HG02884 (cell line): ENCODE results near the gene ACTRT2.

ENCODE experiments used
- ATAC-seq: cut with Tn5 transposase; IDR thresholded peaks from one replicate; pipeline ENCODE4 v1.9.1; 2021; ENCODE audit warnings: mild to moderate bottlenecking, moderate library complexity; ENCODE audit not compliant: unreplicated experiment

The ACTRT2 gene

GRCh38 chr1:3030663-3031381 is 9.6 kb downstream of the ACTRT2 start:
- ATAC-seq, result no peak

DNA sequence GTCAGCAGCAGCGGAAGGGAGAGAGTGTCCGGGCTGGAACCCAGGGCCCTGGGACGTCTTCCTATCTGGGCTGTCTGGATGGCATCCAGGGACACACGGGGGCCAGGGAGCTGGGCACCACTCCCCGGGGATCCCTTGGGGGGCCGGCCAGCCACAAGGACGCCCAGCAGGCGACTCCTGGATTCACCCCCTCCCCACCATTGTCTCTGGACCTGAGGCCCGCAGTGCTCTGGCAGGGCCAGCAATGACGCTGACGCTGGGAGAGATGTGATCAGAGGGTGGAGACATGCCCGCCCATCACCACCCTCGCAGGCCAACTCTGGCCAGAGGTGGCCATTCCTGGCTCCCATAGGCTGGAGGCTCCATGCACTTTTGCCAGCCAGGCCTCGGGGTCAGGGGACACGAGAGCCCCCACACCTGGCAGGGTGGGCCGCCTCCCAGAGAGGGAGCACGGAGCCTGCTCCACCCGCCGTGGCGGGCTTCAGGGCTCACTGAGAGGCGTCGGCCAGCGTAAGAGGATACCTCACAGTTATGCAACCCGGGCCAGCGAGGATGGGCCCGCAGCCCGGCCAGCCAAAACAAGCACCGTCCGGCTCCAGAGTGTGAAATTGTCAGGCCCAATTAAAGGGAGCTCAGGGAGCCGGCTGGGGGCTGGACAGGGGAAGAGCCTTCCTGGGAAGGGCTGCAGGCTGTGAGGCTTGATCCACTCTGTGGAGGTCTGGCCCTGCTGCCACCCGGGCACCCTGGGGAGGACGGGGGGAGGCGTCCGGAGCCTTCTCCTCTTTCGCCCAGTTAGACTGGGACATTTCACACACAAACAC is 10.3 kb downstream of the ACTRT2 start:
- no peak for ATAC-seq

- ATAC-seq, result no peak
Measured at GRCh38 chr1:3032371-3033039, 11.2 kb downstream of the ACTRT2 start.

DNA sequence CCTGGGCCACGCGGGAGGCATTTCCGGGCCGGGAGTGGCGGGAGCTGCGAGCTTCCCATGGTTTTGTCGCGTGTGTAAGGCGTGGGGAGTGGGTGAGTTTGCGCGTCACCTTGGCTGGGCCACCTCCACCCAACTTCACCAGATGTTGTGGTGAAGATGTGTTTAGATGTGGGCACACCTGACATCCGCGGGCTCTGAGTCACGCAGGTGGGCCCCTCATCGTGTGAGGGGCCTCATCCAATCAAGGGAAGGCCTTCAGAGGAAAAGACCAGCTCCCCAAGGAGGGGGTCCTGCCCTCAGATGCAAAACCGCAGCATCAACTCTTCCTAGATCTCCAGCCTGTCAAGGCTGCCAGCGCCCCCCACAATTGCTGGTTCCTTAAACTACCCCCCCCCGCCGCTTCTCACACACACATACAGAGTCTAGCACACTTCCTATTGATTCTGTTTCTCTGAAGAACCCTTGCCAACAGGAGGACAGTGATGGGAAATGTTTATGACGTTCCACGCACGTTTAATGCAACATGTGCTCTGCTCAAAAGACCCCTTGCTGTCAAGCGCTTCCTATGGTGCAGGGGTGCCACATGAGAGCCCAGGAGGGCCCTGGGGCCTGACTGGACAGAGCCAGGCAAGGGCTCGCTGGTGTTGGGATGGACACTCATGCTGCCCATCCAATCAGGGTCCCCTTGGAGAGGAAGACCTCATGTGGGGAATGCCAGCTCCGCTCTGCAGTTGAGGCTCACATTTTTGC is 11.9 kb downstream of the ACTRT2 start:
- ATAC-seq, result no peak

GRCh38 chr1:3033790-3034090 is 12.5 kb downstream of the ACTRT2 start:
- no peak for ATAC-seq

- no peak for ATAC-seq
Measured at GRCh38 chr1:3034162-3034561, 12.9 kb downstream of the ACTRT2 start.

GRCh38 chr1:3034728-3035562 is 13.7 kb downstream of the ACTRT2 start:
- ATAC-seq, result no peak

- ATAC-seq, result no peak
Measured at GRCh38 chr1:3035563-3036446, 14.5 kb downstream of the ACTRT2 start.

DNA sequence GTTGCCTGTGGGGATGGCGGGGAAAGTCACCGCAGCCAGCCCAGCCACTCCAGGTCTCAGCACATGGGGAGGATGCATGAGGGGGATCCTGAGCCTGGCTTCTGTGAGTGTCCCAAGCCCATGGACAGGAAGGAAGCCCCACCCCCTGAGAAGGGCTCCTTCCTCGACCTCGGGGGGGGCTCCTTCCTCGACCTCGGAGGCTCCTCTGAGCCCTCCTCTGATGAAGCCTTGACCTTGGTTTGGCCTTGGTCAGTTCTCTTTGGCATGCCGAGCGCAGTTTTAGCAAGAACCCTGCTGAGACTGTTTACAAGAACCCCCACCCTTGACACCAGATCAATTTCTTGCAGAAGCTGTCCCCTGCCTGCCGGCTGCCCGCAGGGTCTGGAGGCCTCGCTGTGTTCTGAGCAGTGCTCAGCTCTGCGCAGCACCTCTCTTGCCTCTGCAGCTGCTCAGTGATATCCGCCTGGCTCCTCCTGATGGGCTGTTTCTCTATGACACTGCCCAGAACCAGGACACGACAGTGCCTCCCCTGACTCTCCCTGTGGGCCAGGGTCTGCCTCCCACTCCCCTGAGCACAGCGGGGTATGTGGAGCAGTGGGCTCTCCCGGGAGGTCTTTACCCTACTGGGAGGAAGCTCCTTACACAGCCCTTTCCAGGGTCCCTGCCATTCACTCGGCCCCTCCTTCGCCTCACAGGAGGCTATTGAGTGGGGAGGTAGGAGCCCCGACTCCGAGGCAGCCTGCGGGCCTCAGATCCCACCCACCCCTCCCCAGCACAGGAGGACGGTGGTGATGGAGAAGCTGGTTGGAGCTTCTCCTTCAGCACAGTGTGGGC is 15.4 kb downstream of the ACTRT2 start:
- no peak for ATAC-seq

DNA sequence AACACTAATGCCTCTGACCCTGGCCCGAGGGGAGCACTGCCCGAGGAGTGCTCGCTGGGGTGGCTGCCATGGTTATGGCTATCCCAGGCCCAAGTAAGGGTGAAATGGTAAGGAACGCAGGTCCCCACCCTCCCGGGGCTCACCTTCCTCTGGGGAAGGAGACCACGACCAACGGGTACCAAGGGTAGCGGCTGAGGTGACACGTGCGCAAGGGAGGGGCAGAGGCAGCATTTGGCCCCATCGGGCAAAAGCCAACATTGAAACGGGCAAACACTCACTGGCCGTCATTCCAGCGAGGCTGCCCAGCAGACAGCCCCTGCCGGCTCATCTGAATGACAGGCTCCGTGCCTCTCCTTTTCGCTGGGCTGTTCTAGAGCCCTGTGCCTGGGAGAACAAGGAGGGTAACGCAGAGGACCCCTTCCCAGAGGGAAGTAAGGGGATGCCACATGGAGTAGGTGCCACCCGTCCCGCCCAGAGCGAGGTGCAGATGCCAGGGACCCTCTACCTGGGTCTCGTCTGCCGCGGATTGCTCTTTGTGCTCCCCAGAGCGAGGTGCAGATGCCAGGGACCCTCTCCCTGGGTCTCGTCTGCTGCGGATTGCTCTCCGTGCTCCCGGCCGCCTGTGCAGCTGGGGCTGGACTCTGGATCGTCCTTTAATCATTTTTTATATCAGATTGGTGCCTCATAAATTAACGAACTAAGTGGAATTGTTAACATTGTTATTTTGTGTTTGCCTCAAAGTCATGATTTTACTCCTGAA is 16.2 kb downstream of the ACTRT2 start:
- no peak for ATAC-seq

DNA sequence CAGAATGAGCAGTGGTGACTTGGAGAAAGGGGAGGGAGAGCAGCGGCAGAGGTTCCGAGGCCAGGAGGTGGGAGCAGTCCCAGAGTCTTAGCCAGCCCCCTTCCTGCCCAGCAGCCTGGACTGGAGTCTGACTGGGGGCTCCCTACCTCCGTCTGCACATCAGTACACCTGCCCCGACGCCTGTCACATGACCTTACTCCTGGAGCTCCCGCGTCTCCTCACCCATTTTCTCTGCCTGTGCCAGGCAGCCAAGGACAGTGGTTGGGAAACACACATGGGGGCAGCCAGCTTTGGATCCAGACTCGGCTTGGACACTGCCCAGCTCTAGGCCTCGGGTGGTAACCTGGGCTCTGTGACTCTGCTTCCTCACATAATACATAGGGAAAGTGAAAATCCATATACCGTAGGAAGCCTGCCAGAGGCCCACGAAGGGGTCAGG is 16.9 kb downstream of the ACTRT2 start:
- no peak for ATAC-seq

DNA sequence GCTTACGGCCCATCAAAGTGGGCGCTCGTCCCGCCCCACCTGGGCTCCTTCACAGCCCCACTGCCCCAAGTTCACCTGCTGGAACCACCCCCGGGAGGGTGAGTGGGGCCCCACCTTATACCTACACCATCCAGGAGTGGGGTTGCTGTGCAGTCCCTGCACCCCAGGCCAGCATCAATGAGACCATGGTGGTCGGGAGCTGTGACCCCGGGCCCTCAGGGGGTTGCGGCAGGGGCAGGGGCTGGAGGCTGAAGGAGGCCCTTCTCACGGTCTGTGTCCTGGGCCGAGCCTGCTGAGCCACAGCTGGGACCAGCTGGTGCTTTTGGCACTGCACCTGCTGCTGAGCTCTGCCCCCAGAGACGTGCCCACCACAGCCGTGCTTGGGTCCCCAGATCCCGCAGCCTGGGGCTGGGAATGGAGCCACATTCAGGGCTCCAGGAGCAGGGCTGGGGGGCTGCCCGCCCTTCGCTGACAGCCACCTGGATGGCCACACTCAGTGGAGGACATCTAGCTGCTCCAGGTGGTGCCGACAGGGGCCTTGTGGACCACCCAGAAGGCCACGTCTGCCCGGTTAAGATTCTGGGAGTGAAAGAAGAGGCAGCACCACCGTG is 17.4 kb downstream of the ACTRT2 start:
- ATAC-seq, result no peak

DNA sequence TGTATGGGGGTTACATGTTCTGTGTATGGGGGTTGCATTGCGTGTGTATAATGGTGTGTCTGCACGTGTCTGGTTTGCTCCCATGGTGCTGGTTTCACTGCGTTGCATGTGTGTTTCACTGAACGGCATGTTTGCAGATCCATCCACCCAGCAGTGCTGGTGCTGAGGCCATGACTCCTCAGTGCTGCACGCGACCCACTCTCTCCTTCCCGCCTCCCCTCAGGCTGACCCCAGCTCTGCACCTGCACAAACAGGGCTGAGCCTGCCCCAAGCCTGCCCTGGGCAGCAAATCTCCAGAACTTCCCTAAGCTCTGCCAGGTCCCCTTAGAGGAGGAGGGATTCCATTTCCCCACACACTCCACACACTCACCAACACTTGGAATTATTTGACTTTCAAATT is 18.7 kb downstream of the ACTRT2 start:
- ATAC-seq, result no peak

DNA sequence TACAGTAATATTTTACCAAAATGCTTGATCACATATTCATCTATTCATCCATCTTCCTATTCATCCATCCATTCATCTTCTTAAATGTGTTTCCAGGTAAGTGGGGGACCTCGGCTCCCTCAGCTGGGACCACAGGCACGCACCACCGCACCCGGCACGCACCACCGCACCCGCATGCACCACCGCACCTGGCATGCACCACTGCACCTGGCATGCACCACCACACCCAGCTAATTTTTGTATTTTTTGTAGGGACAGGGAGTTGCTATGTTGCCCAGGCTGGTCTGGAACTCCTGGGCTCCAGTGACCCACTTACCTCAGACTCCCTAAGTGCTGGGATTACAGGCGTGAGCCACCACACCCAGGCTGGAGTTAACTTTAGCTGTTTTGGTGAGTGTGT is 21.2 kb downstream of the ACTRT2 start:
- ATAC-seq, result no peak

DNA sequence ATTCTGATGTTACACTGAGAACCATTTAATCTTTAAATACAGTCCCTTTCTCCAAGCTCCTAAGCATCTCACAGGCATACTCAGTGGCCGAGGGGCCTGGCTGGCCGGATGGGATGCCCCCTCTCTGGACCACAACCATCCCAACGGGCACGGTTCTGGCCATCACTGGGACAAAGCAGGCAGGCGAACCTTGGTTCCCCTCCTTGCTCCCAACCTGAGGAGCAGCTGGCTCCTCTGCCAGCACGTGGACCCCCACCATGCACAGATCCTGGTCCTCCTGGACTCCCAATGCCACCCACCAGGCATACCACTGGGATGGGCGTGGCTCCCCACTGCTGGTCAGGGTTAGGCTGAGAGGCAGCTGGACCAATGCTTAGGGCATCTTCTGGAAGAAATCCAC is 27.9 kb downstream of the ACTRT2 start:
- no peak for ATAC-seq

- no peak for ATAC-seq
Measured at GRCh38 chr1:3049905-3050304, 28.6 kb downstream of the ACTRT2 start.

GRCh38 chr1:3050603-3051002 is 29.3 kb downstream of the ACTRT2 start:
- ATAC-seq, result no peak
